Karpas-422 (cell line): ENCODE results near the gene PTBP2. TPM values are rescaled to one million over a fixed set of nuclear protein-coding genes. Genes with fewer than 3 reads are reported as not detected.

ENCODE experiments used
- DNase-seq: peaks from one replicate; pipeline ENCODE4 v3.0.0-alpha.2; 2015
- H2AFZ ChIP-seq: fragments of 200-600 bp; sonication (generic); 2 replicates; pipeline ENCODE4 v1.6.1; 2014; ENCODE audit warnings: antibody characterized with exemption, low read length, mixed read lengths
- H3K27ac ChIP-seq: fragments of 200-600 bp; sonication (generic); 2 replicates; pipeline ENCODE4 v1.5.1; 2014; ENCODE audit warnings: mild to moderate bottlenecking, low read length, moderate library complexity
- H3K27me3 ChIP-seq: fragments of 200-600 bp; sonication (generic); 2 replicates; pipeline ENCODE4 v1.6.1; 2014; ENCODE audit warnings: low read length, mixed read lengths
- H3K36me3 ChIP-seq: fragments of 200-600 bp; sonication (generic); 2 replicates; pipeline ENCODE4 v1.6.1; 2014; ENCODE audit warnings: low read length, mixed read lengths; ENCODE audit not compliant: insufficient read depth
- H3K4me1 ChIP-seq: fragments of 200-600 bp; sonication (generic); 2 replicates; pipeline ENCODE4 v1.6.1; 2014; ENCODE audit warnings: mild to moderate bottlenecking, low read length, mixed read lengths
- H3K4me2 ChIP-seq: fragments of 200-600 bp; sonication (generic); 2 replicates; pipeline ENCODE4 v1.6.1; 2014; ENCODE audit warnings: low read length, low read depth, mild to moderate bottlenecking; ENCODE audit not compliant: poor library complexity, severe bottlenecking
- H3K4me3 ChIP-seq: fragments of 200-600 bp; sonication (generic); 2 replicates; pipeline ENCODE4 v1.5.1; 2014; ENCODE audit warnings: mild to moderate bottlenecking, antibody characterized with exemption, low read length, mixed read lengths
- H3K79me2 ChIP-seq: fragments of 200-600 bp; sonication (generic); 2 replicates; pipeline ENCODE4 v1.6.1; 2014; ENCODE audit warnings: mild to moderate bottlenecking, low read length, mixed read lengths
- H3K9ac ChIP-seq: fragments of 200-600 bp; sonication (generic); 2 replicates; pipeline ENCODE4 v1.6.0; 2014; ENCODE audit warnings: low read length
- H3K9me2 ChIP-seq: fragments of 200-600 bp; sonication (generic), shearing (Covaris generic); replicated peaks from 2 replicates; pipeline ENCODE4 v1.6.0; 2014; ENCODE audit warnings: mild to moderate bottlenecking, low read length, moderate library complexity; ENCODE audit not compliant: insufficient read depth
- H3K9me3 ChIP-seq: fragments of 300-700, 200-600 bp; sonication (generic); 2 replicates; pipeline ENCODE4 v1.6.1; 2014; ENCODE audit warnings: low read length, mixed read lengths
- H4K20me1 ChIP-seq: fragments of 200-600 bp; sonication (generic); 2 replicates; pipeline ENCODE4 v1.6.1; 2014; ENCODE audit warnings: mild to moderate bottlenecking, antibody characterized with exemption, low read length, low read depth; ENCODE audit not compliant: insufficient read depth
- total RNA-seq: library from RNA; depleted of rRNA; stranded (reverse); fragments of >200 nt; shearing (Covaris generic); gene quantifications from 2 replicates; pipeline ENCODE4 v1.2.3, GENCODE V29; 2014; ENCODE audit warnings: low replicate concordance

Gene PTBP2
- total RNA-seq, 1 experiment from 2014 or later: 54.0 TPM

GRCh38 chr1:96703186-96703585, 18.4 kb upstream of the PTBP2 start:
- no peaks in the 10 kb centered on the region for H4K20me1 ChIP-seq
- no peak overlapping the region for H3K4me3 ChIP-seq
- H3K36me3 ChIP-seq: no peaks in the 10 kb centered on the region
- DNase-seq: no peak
- no peaks in the 10 kb centered on the region for H3K9me2 ChIP-seq
- H3K9ac ChIP-seq: no peak overlapping the region
- H3K27ac ChIP-seq: no peak overlapping the region
- H3K4me1 ChIP-seq: no peaks in the 10 kb centered on the region
- no peaks in the 10 kb centered on the region for H3K9me3 ChIP-seq
- H3K79me2 ChIP-seq: no peaks in the 10 kb centered on the region
- H3K4me2 ChIP-seq: no peak overlapping the region
- H3K27me3 ChIP-seq: no peaks in the 10 kb centered on the region
- H2AFZ ChIP-seq: no peak overlapping the region

GRCh38 chr1:96707023-96707422, 14.6 kb upstream of the PTBP2 start:
- no peaks in the 10 kb centered on the region for H3K9me2 ChIP-seq
- no peaks in the 10 kb centered on the region for H3K79me2 ChIP-seq
- H3K4me3 ChIP-seq: no peak overlapping the region
- H3K36me3 ChIP-seq: no peaks in the 10 kb centered on the region
- H3K27me3 ChIP-seq: no peaks in the 10 kb centered on the region
- no peak for DNase-seq
- H2AFZ ChIP-seq: no peak overlapping the region
- no peaks in the 10 kb centered on the region for H3K4me1 ChIP-seq
- no peaks in the 10 kb centered on the region for H4K20me1 ChIP-seq
- no peaks in the 10 kb centered on the region for H3K9me3 ChIP-seq
- H3K9ac ChIP-seq: no peak overlapping the region
- no peak overlapping the region for H3K4me2 ChIP-seq
- no peak overlapping the region for H3K27ac ChIP-seq

- Histone ChIP-seq H3K79me2 (no peaks in the 10 kb centered on the region), H4K20me1 (no peaks in the 10 kb centered on the region), H3K4me3 (no peak overlapping the region), H3K9ac (no peak overlapping the region), H3K9me2 (no peaks in the 10 kb centered on the region), H2AFZ (no peak overlapping the region), H3K4me2 (no peak overlapping the region), H3K36me3 (no peaks in the 10 kb centered on the region), H3K27me3 (no peaks in the 10 kb centered on the region), H3K27ac (no peak overlapping the region), H3K4me1 (no peaks in the 10 kb centered on the region), H3K9me3 (no peaks in the 10 kb centered on the region)
- DNase-seq: no peak
These were observed 13.1 kb upstream of the PTBP2 start for GRCh38 chr1:96708482-96708881.

- H3K79me2 ChIP-seq: no peaks in the 10 kb centered on the region
These were observed 10.7 kb upstream of the PTBP2 start for GRCh38 chr1:96710708-96711477.

GRCh38 chr1:96713649-96714048, 7.9 kb upstream of the PTBP2 start:
- DNase-seq: no peak
- no peaks in the 10 kb centered on the region for H3K27me3 ChIP-seq
- H4K20me1 ChIP-seq: no peaks in the 10 kb centered on the region
- H3K9me3 ChIP-seq: no peaks in the 10 kb centered on the region
- H3K4me3 ChIP-seq: no peak overlapping the region
- no peaks in the 10 kb centered on the region for H3K36me3 ChIP-seq
- no peaks in the 10 kb centered on the region; the same call in 1 of the 2 replicates for H3K9me2 ChIP-seq
- H3K4me1 ChIP-seq: peaks cover 8% of the 10 kb centered on the region
- no peak overlapping the region for H3K4me2 ChIP-seq
- H3K27ac ChIP-seq: no peak overlapping the region
- no peak overlapping the region for H3K9ac ChIP-seq
- H2AFZ ChIP-seq: no peak overlapping the region
- H3K79me2 ChIP-seq: no peaks in the 10 kb centered on the region

More at GRCh38 chr1:96710708-96711477, 10.7 kb upstream of the PTBP2 start:
- no peak overlapping the region for H3K9ac ChIP-seq
- no peaks in the 10 kb centered on the region for H3K9me2 ChIP-seq
- H2AFZ ChIP-seq: no peak overlapping the region
- DNase-seq: no peak
- no peaks in the 10 kb centered on the region for H3K27me3 ChIP-seq
- no peaks in the 10 kb centered on the region for H3K36me3 ChIP-seq
- no peak overlapping the region for H3K4me2 ChIP-seq
- no peak overlapping the region for H3K4me3 ChIP-seq
- no peaks in the 10 kb centered on the region for H3K4me1 ChIP-seq
- no peaks in the 10 kb centered on the region for H4K20me1 ChIP-seq
- H3K27ac ChIP-seq: no peak overlapping the region
- no peaks in the 10 kb centered on the region for H3K9me3 ChIP-seq

GRCh38 chr1:96714881-96715280, 6.7 kb upstream of the PTBP2 start:
- DNase-seq: no peak
- Histone ChIP-seq H3K9ac (no peak overlapping the region), H2AFZ (no peak overlapping the region), H3K79me2 (no peaks in the 10 kb centered on the region), H3K9me2 (no peaks in the 10 kb centered on the region; the same call in 1 of the 2 replicates), H4K20me1 (no peaks in the 10 kb centered on the region), H3K4me1 (peaks cover 8% of the 10 kb centered on the region), H3K4me3 (no peak overlapping the region), H3K27me3 (no peaks in the 10 kb centered on the region), H3K36me3 (no peaks in the 10 kb centered on the region), H3K9me3 (no peaks in the 10 kb centered on the region), H3K27ac (no peak overlapping the region), H3K4me2 (no peak overlapping the region)

- Histone ChIP-seq H3K4me2 (no peak overlapping the region), H3K9ac (no peak overlapping the region), H3K36me3 (no peaks in the 10 kb centered on the region), H3K79me2 (no peaks in the 10 kb centered on the region), H4K20me1 (no peaks in the 10 kb centered on the region), H3K27ac (no peak overlapping the region), H2AFZ (no peak overlapping the region), H3K27me3 (no peaks in the 10 kb centered on the region), H3K9me2 (no peaks in the 10 kb centered on the region; the same call in 1 of the 2 replicates), H3K9me3 (no peaks in the 10 kb centered on the region), H3K4me1 (peaks cover 8% of the 10 kb centered on the region), H3K4me3 (no peak overlapping the region)
- no peak for DNase-seq
These were observed 6.1 kb upstream of the PTBP2 start for GRCh38 chr1:96715482-96715881.

- Histone ChIP-seq H3K4me2 (peak overlapping the region; percentile 98), H3K4me3 (peak overlapping the region; percentile 91), H3K9ac (peak overlapping the region; percentile 97), H3K79me2 (peaks cover 41% of the 10 kb centered on the region), H3K27me3 (no peaks in the 10 kb centered on the region), H3K9me3 (no peaks in the 10 kb centered on the region), H3K27ac (no peak overlapping the region), H3K9me2 (no peaks in the 10 kb centered on the region; the same call in 1 of the 2 replicates), H3K36me3 (peaks cover 23% of the 10 kb centered on the region), H4K20me1 (peaks cover 5% of the 10 kb centered on the region; the same call in 1 of the 2 replicates), H3K4me1 (peaks cover 31% of the 10 kb centered on the region), H2AFZ (peak overlapping the region; percentile 96)
- peak; percentile 46 for DNase-seq
These were observed 550 bp upstream of the PTBP2 start for GRCh38 chr1:96721053-96721415.
